Osteoblast (primary cell): Measurements from ENCODE around the gene CARD11. TPM values are rescaled to one million over a fixed set of nuclear protein-coding genes. Genes with fewer than 3 reads are reported as not detected.

ENCODE experiments used
- DNase-seq: peaks from one replicate; pipeline ENCODE4 v3.0.0; 2011; ENCODE audit warnings: low spot score, mixed read lengths; ENCODE audit not compliant: insufficient read length; ENCODE audit errors: missing footprints
- H2AFZ ChIP-seq: 2 replicates; pipeline ENCODE4 v1.6.0; 2011; ENCODE audit warnings: mild to moderate bottlenecking, low read length
- H3K27ac ChIP-seq: 2 replicates; pipeline ENCODE4 v1.5.1; 2011; ENCODE audit warnings: mild to moderate bottlenecking, low read depth, low read length, moderate library complexity
- H3K27me3 ChIP-seq: 2 replicates; pipeline ENCODE4 v1.6.0; 2012; ENCODE audit warnings: mild to moderate bottlenecking, control low read depth, inconsistent platforms, low read length, moderate library complexity; ENCODE audit not compliant: insufficient read depth
- H3K36me3 ChIP-seq: 2 replicates; pipeline ENCODE4 v1.5.1; 2011; ENCODE audit warnings: mild to moderate bottlenecking, low read length, control low read depth, moderate library complexity; ENCODE audit not compliant: insufficient read depth
- H3K4me1 ChIP-seq: 2 replicates; pipeline ENCODE4 v1.5.1; 2011; ENCODE audit warnings: mild to moderate bottlenecking, low read length, control low read depth, moderate library complexity; ENCODE audit not compliant: insufficient read depth
- H3K4me2 ChIP-seq: 2 replicates; pipeline ENCODE4 v1.6.0; 2011; ENCODE audit warnings: mild to moderate bottlenecking, low read length; ENCODE audit not compliant: insufficient read depth
- H3K4me3 ChIP-seq: fragments of 200-600 bp; sonication (generic); 3 replicates; pipeline ENCODE4 v1.5.1; 2012; ENCODE audit warnings: mild to moderate bottlenecking, low read length, inconsistent platforms; ENCODE audit not compliant: insufficient read depth
- H3K79me2 ChIP-seq: 2 replicates; pipeline ENCODE4 v1.6.0; 2012; ENCODE audit warnings: mild to moderate bottlenecking, low read length, control low read depth, inconsistent platforms; ENCODE audit not compliant: insufficient read depth
- H3K9me3 ChIP-seq: 2 replicates; pipeline ENCODE4 v1.5.1; 2011; ENCODE audit warnings: low read depth, low read length, control low read depth
- H4K20me1 ChIP-seq: 2 replicates; pipeline ENCODE4 v1.6.0; 2012; ENCODE audit warnings: mild to moderate bottlenecking, low read length, control low read depth; ENCODE audit not compliant: insufficient read depth
- total RNA-seq: library from RNA; depleted of rRNA; stranded (reverse); fragments of >200 nt; gene quantifications from 2 replicates; pipeline ENCODE4 v1.2.3, GENCODE V29; 2012
- TF ChIP-seq, protein P1 (sequence below): IDR thresholded peaks from 2 replicates; pipeline ENCODE4 v1.5.1; 2011; ENCODE audit warnings: mild to moderate bottlenecking, low read depth, low read length, moderate library complexity; ENCODE audit errors: extremely low read depth

The CARD11 gene
- total RNA-seq, 1 donor = not detected

DNA sequence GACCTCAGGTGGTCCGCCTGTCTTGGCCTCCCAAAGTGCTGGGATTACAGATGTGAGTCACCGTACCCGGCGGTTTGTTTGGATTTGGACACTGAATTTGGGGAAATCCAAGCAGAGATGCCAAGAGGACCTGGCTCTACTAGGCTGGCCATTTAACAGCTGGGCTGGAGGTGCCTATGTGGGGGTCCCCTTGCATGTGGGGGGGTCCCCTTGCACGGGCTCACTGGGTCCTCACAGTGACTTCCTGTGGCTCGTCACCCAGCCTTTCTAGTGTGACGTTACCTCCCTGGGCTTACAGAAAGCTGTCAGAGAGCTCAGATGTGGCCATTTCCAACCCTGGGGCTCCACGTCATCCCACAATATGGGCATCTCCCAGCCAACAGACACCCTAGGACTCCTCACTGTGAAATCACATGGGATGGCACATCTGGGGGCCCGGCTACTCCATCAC lies 150.2 kb downstream of the CARD11 start:
- no peaks in the 10 kb centered on the region for H3K27me3 ChIP-seq
- H2AFZ ChIP-seq = no peak overlapping the region
- no peaks in the 10 kb centered on the region for H3K9me3 ChIP-seq
- H3K4me3 ChIP-seq = no peak overlapping the region
- DNase-seq = peak; percentile 68
- H3K4me1 ChIP-seq = no peaks in the 10 kb centered on the region
- H3K36me3 ChIP-seq = no peaks in the 10 kb centered on the region
- TF ChIP-seq, protein P1, sequence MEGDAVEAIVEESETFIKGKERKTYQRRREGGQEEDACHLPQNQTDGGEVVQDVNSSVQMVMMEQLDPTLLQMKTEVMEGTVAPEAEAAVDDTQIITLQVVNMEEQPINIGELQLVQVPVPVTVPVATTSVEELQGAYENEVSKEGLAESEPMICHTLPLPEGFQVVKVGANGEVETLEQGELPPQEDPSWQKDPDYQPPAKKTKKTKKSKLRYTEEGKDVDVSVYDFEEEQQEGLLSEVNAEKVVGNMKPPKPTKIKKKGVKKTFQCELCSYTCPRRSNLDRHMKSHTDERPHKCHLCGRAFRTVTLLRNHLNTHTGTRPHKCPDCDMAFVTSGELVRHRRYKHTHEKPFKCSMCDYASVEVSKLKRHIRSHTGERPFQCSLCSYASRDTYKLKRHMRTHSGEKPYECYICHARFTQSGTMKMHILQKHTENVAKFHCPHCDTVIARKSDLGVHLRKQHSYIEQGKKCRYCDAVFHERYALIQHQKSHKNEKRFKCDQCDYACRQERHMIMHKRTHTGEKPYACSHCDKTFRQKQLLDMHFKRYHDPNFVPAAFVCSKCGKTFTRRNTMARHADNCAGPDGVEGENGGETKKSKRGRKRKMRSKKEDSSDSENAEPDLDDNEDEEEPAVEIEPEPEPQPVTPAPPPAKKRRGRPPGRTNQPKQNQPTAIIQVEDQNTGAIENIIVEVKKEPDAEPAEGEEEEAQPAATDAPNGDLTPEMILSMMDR = no peak
- no peaks in the 10 kb centered on the region for H3K79me2 ChIP-seq
- H3K27ac ChIP-seq = no peak overlapping the region
- no peaks in the 10 kb centered on the region for H4K20me1 ChIP-seq
- no peak overlapping the region for H3K4me2 ChIP-seq

DNA sequence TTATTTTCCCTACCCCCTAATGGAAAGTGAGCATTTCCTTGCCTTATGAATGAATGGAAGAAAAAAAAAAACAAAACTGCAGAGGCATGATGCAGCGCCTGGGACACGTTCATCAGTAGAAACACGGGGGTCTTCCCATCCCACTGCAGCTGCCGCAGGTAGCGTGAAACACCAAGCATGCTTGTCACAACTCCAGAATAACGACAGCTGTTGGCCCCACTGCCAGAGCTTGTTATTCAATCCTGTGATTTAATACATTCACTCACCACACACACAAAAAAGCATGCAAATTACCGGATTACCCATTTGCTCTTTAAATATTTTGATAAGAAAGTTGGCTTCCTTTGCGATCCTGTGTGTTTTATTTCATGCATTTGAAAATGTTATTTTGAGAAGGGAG lies 151.1 kb downstream of the CARD11 start:
- Histone ChIP-seq H3K9me3 (no peaks in the 10 kb centered on the region), H3K4me2 (no peak overlapping the region), H3K27ac (no peak overlapping the region), H4K20me1 (no peaks in the 10 kb centered on the region), H3K27me3 (no peaks in the 10 kb centered on the region), H3K4me1 (no peaks in the 10 kb centered on the region), H3K4me3 (no peak overlapping the region), H3K36me3 (no peaks in the 10 kb centered on the region), H3K79me2 (no peaks in the 10 kb centered on the region), H2AFZ (no peak overlapping the region)
- DNase-seq = peak; percentile 78
- TF ChIP-seq, protein P1 = no peak

DNA sequence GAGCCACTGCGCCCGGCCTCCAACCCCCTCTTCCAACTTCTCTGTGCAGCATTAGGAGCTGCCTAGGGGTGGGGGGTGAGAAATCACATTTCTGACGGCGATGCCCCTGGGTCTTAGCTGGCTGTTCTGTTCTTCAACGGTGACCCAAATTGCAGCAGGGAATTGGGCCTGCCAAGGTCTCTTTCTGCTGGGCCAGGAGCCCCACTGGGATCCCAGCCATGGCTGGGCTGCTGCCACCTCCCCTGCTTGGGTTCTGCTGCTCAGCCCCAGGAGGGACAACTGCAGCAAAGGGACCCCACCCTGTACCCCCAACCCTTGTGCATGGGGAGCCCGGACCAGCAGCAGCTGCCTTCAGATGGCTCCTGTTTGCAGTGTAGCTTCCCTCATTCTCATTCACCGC lies 155.9 kb downstream of the CARD11 start:
- TF ChIP-seq, protein P1 = no peak
- Histone ChIP-seq H3K27me3 (no peaks in the 10 kb centered on the region), H3K27ac (no peak overlapping the region), H3K79me2 (no peaks in the 10 kb centered on the region), H3K36me3 (no peaks in the 10 kb centered on the region), H3K4me3 (no peak overlapping the region), H3K9me3 (no peaks in the 10 kb centered on the region), H4K20me1 (no peaks in the 10 kb centered on the region), H3K4me1 (no peaks in the 10 kb centered on the region), H2AFZ (no peak overlapping the region), H3K4me2 (no peak overlapping the region)
- DNase-seq = peak; percentile 68

- peak; percentile 94 for DNase-seq
- TF ChIP-seq, protein P1 = peak; percentile 85
- H3K4me2 ChIP-seq = no peak overlapping the region
Measured at GRCh38 chr7:2886900-2887299, 156.8 kb downstream of the CARD11 start.

More at GRCh38 chr7:2886900-2887299, 156.8 kb downstream of the CARD11 start:
- Histone ChIP-seq H3K36me3 (no peaks in the 10 kb centered on the region), H3K79me2 (no peaks in the 10 kb centered on the region), H2AFZ (no peak overlapping the region), H3K4me1 (no peaks in the 10 kb centered on the region), H4K20me1 (no peaks in the 10 kb centered on the region), H3K27ac (no peak overlapping the region), H3K4me3 (no peak overlapping the region), H3K9me3 (no peaks in the 10 kb centered on the region), H3K27me3 (no peaks in the 10 kb centered on the region)
